ENCODE results near the gene DCUN1D5. TPM values are rescaled to one million over a fixed set of nuclear protein-coding genes. Genes with fewer than 3 reads are reported as not detected.

Gene DCUN1D5
- total and polyA plus RNA-seq, 9 of the 15 experiments (the other 6 are each of a cell fraction or from before 2014, with no cell fraction given) = 38.4 to 242 (median 115) TPM

DNA sequence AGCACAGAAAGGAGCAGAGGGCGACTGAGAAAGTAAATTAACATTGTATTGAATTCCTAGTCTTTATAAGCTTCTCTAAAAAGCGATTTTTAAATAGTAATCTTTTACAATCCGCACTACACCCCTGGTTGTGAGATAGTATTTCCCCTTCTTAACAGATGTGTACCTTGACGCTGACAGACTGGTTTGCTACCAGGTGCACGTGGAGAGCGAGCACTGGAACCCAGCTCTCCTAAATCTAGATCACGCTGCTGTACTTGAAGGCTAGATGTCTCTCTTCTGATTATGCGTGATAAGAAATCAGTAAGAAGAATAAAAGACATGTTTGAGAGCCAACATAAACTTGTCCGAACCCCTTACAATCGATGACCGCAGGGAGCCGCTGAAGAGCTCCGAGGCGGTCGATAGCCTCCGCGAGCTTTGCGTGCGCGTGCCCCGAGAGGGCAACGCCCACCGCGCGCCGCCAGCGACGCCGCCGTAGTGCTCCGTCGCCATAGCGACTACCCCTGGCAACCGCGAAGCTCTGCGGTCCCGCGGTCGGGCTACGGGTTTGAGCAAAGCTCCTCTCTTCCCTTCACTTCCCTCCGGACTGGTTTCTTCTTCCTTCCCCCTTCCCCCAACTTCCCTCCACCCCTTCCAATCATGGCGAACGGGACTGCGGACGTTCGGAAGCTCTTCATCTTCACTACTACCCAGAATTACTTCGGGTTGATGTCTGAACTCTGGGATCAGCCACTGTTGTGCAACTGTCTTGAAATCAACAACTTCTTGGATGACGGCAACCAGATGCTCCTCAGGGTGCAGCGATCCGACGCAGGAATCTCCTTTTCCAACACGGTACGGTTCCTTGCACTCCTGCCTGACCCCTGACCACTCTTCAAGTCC, 17.2 kb upstream of the DCUN1D5 start, which contains the start of gene DYNC2H1 (continued):
- TF ChIP-seq PML (IDR thresholded peaks at IDR 0.05; ENCODE audit: low read length) = no peak
- TF ChIP-seq TAL1 (IDR thresholded peaks at IDR 0.05) = no peak
- no peak for TF ChIP-seq ZBED1 (IDR thresholded peaks at IDR 0.05)
- no peak for TF ChIP-seq NCOA1 (IDR thresholded peaks at IDR 0.05; ENCODE audit: low read depth)
- no peak for TF ChIP-seq ZNF146 (CRISPR knock-in tag; IDR thresholded peaks at IDR 0.05; ENCODE audit: unreplicated experiment)
- no peak for TF ChIP-seq CBFA2T3 (IDR thresholded peaks at IDR 0.05)
- no peak for TF ChIP-seq MTA1 (IDR thresholded peaks at IDR 0.05; ENCODE audit: borderline replicate concordance)
- TF ChIP-seq GATA2 (CRISPR knock-in tag; IDR thresholded peaks at IDR 0.05) = peak; percentile 40; the same call in 1 of the 2 replicates
- TF ChIP-seq ELF4 (CRISPR knock-in tag; IDR thresholded peaks at IDR 0.05) = no peak
- TF ChIP-seq POU5F1 (IDR thresholded peaks at IDR 0.05; ENCODE audit: borderline replicate concordance, low read depth, low read length, partially characterized antibody) = no peak
- no peak for TF ChIP-seq MLX (CRISPR knock-in tag; conservative IDR thresholded peaks at IDR 0.05)
- no peak for TF ChIP-seq KDM1A (IDR thresholded peaks at IDR 0.05)
- TF ChIP-seq, protein P1, sequence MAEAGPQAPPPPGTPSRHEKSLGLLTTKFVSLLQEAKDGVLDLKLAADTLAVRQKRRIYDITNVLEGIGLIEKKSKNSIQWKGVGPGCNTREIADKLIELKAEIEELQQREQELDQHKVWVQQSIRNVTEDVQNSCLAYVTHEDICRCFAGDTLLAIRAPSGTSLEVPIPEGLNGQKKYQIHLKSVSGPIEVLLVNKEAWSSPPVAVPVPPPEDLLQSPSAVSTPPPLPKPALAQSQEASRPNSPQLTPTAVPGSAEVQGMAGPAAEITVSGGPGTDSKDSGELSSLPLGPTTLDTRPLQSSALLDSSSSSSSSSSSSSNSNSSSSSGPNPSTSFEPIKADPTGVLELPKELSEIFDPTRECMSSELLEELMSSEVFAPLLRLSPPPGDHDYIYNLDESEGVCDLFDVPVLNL (CRISPR knock-in tag; IDR thresholded peaks at IDR 0.05; ENCODE audit: low read depth) = no peak
- no peak for TF ChIP-seq ZKSCAN8 (CRISPR knock-in tag; IDR thresholded peaks at IDR 0.05)
- no peak for TF ChIP-seq CCAR2 (IDR thresholded peaks at IDR 0.05; ENCODE audit: low read depth, low read length)
- TF ChIP-seq, protein P2, sequence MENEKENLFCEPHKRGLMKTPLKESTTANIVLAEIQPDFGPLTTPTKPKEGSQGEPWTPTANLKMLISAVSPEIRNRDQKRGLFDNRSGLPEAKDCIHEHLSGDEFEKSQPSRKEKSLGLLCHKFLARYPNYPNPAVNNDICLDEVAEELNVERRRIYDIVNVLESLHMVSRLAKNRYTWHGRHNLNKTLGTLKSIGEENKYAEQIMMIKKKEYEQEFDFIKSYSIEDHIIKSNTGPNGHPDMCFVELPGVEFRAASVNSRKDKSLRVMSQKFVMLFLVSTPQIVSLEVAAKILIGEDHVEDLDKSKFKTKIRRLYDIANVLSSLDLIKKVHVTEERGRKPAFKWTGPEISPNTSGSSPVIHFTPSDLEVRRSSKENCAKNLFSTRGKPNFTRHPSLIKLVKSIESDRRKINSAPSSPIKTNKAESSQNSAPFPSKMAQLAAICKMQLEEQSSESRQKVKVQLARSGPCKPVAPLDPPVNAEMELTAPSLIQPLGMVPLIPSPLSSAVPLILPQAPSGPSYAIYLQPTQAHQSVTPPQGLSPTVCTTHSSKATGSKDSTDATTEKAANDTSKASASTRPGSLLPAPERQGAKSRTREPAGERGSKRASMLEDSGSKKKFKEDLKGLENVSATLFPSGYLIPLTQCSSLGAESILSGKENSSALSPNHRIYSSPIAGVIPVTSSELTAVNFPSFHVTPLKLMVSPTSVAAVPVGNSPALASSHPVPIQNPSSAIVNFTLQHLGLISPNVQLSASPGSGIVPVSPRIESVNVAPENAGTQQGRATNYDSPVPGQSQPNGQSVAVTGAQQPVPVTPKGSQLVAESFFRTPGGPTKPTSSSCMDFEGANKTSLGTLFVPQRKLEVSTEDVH (IDR thresholded peaks at IDR 0.05; ENCODE audit: low read depth, partially characterized antibody) = no peak
